Spleen (tissue), 11 donors: ENCODE data around the gene GRIK2. TPM values are rescaled to one million over a fixed set of nuclear protein-coding genes. Genes with fewer than 3 reads are reported as not detected.

Experiments used
- DNase-seq: peaks from one replicate; pipeline ENCODE4 v3.0.0-alpha.2; 2020
- H3K27ac ChIP-seq, 8 donors: fragments of 200-600 bp; sonication (generic) in 7 of 8; 1 replicate in 4 of 8; 2 replicates in 4 of 8; pipeline versions ENCODE4 v1.5.0 to v1.8.0; 2016 to 2021; ENCODE audit warnings: inconsistent platforms in 4 of 8, mild to moderate bottlenecking in 4 of 8, moderate library complexity in 1 of 8
- H3K27me3 ChIP-seq, 7 donors: fragments of 200-600 bp; sonication (generic) in 6 of 7; replicated peaks in 1 of 7; 1 replicate in 4 of 7; 2 replicates in 3 of 7; pipeline versions ENCODE4 v1.5.0 to v1.8.0; 2016 to 2021; ENCODE audit warnings: inconsistent platforms in 3 of 7, mild to moderate bottlenecking in 1 of 7
- H3K36me3 ChIP-seq, 6 donors: fragments of 200-600 bp; sonication (generic) in 5 of 6; 1 replicate in 4 of 6; 2 replicates in 2 of 6; pipeline versions ENCODE4 v1.5.0 to v1.8.0; 2016 to 2021; ENCODE audit warnings: inconsistent platforms in 2 of 6
- H3K4me1 ChIP-seq, 6 donors: fragments of 200-600 bp; sonication (generic) in 5 of 6; 1 replicate in 3 of 6; 2 replicates in 3 of 6; pipeline versions ENCODE4 v1.5.0 to v1.8.0; 2016 to 2021; ENCODE audit warnings: inconsistent platforms in 3 of 6
- H3K4me3 ChIP-seq, 8 donors: fragments of 200-600 bp; sonication (generic) in 7 of 8; 1 replicate in 4 of 8; 2 replicates in 4 of 8; pipeline versions ENCODE4 v1.5.0 to v1.8.0; 2016 to 2021; ENCODE audit warnings: inconsistent platforms in 4 of 8, mild to moderate bottlenecking in 4 of 8, moderate library complexity in 2 of 8
- H3K9me3 ChIP-seq, 8 donors: fragments of 200-600 bp; sonication (generic) in 7 of 8; 1 replicate in 4 of 8; 2 replicates in 4 of 8; pipeline versions ENCODE4 v1.5.0 to v1.8.0; 2016 to 2021; ENCODE audit warnings: inconsistent platforms in 4 of 8
- CTCF ChIP-seq, 11 experiments: fragments of 200-600 bp in 7 of 11; fragments of 450-650 bp in 4 of 11; sonication (generic) in 4 of 11; IDR thresholded peaks in 8 of 11; conservative IDR thresholded peaks in 3 of 11; 1 replicate in 7 of 11; 2 replicates in 4 of 11; pipeline versions ENCODE4 v1.4.0 to v1.8.0; 2016 to 2021; ENCODE audit warnings: antibody characterized with exemption in 11 of 11, inconsistent platforms in 4 of 11, mild to moderate bottlenecking in 1 of 11
- POLR2A ChIP-seq, 3 donors: fragments of 450-650 bp; IDR thresholded peaks; one replicate each; pipeline ENCODE4 v1.5.1; 2017; ENCODE audit warnings: antibody characterized with exemption in 3 of 3, mild to moderate bottlenecking in 1 of 3
- POLR2AphosphoS5 ChIP-seq, 3 donors: sonication (generic); formaldehyde crosslinking; IDR thresholded peaks; one replicate each; pipeline ENCODE4 v1.5.1; 2017; ENCODE audit warnings: antibody characterized with exemption in 3 of 3
- WGBS, 5 donors: extraction: QIAGEN DNeasy Blood & Tissue Kit in 3 of 5; methylation state at CpG; one replicate each; pipeline versions ENCODE4 v1.1.5 to v1.1.7; 2013 to 2018; 5-methylcytosine and 5-hydroxymethylcytosine counted together
- intact Hi-C: fragments of 100-400 bp; cut with DNase I; formaldehyde crosslinking; loops from one replicate; pipeline ENCODE4 v1.15.0; 2023; ENCODE audit warnings: low total_unique reads
- polyA plus RNA-seq, 3 donors: library from polyadenylated mRNA; stranded (reverse); fragments of 200-250 nt; gene quantifications; one replicate each; pipeline ENCODE4 v1.2.1, GENCODE V29; 2013
- total RNA-seq, 7 donors: library from RNA; depleted of rRNA in 3 of 7; stranded (reverse); fragments of >200 nt in 3 of 7; fragmentation: NEBNext Ultra II Directional in 4 of 7; extraction: Animal tissue kit (Norgen Biotek cat#: 25700) in 4 of 7; gene quantifications; one replicate each; pipeline versions ENCODE4 v1.1.0 to v1.2.1, GENCODE V29; 2016 to 2021
- donor health status: healthy with polysubstance abuse.
- donor health status: DM: no; HTN: no; CAD: no; lungs with moderate emphysema.
- donor health status: DM: no; HTN: no; CAD: no.
- donor health status: Bipolar disorder and iron deficiency.
- donor health status: healthy.
- donor health status: DM: no; HTN: no; CAD: no.
- donor health status: DM: yes; HTN: yes; CAD: no.

Gene GRIK2
- total and polyA plus RNA-seq, 10 donors: 0.07 to 2.7 (median 0.89) TPM

- Histone ChIP-seq H3K4me1 (no peaks in the 10 kb centered on the region), H3K9me3 (no peaks in the 10 kb centered on the region), H3K27ac (no peak overlapping the region), H3K4me3 (no peak overlapping the region), H3K36me3 (no peaks in the 10 kb centered on the region), H3K27me3 (no peaks in the 10 kb centered on the region)
- no peak for DNase-seq
- TF ChIP-seq POLR2AphosphoS5 (IDR thresholded peaks at IDR 0.05) (no peak), POLR2A (IDR thresholded peaks at IDR 0.05) (no peak), CTCF (IDR thresholded peaks at IDR 0.05 in 8 of 11, conservative IDR thresholded peaks at IDR 0.05 in 3 of 11) (no peak)
- WGBS, 5 donors: 68 to 85% (median 73%) methylated on average over 3 of the region's 3 CpGs
- intact Hi-C loops: no loop called here
Observed at GRCh38 chr6:101770116-101770515, 376.6 kb downstream of the GRIK2 start.

DNA sequence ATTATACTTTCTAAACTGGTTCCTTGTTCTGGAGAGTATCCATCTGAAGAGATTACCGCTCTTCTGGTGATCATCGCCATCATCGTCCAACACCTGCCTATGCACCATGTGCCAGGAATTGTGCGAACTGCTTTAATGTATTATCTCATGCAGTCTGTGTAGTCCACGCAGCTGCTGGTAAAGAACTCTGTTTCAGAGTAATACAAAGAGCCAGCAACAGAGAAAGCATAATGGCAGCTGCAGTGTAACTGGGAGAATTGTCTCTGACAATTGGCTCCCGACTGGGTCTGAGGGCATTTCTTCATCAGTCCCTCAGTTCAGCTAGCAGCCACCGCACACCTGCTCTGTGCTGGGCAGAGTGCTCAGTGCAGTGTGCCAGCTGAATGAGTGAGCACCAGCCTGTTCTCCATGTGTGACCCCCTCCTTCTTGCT is 383.4 kb downstream of the GRIK2 start:
- H3K9me3 ChIP-seq: no peaks in the 10 kb centered on the region
- H3K4me3 ChIP-seq: no peak overlapping the region
- intact Hi-C loops: no loop called here
- no peaks in the 10 kb centered on the region for H3K27me3 ChIP-seq
- TF ChIP-seq CTCF (IDR thresholded peaks at IDR 0.05 in 8 of 11, conservative IDR thresholded peaks at IDR 0.05 in 3 of 11): no peak
- no peak for TF ChIP-seq POLR2A (IDR thresholded peaks at IDR 0.05)
- TF ChIP-seq POLR2AphosphoS5 (IDR thresholded peaks at IDR 0.05): no peak
- no peak overlapping the region for H3K27ac ChIP-seq
- H3K4me1 ChIP-seq: no peaks in the 10 kb centered on the region
- no peaks in the 10 kb centered on the region for H3K36me3 ChIP-seq
- WGBS, 5 donors: 87 to 95% (median 90%) methylated on average over 6 to 7 of the region's 7 CpGs
- no peak for DNase-seq

DNA sequence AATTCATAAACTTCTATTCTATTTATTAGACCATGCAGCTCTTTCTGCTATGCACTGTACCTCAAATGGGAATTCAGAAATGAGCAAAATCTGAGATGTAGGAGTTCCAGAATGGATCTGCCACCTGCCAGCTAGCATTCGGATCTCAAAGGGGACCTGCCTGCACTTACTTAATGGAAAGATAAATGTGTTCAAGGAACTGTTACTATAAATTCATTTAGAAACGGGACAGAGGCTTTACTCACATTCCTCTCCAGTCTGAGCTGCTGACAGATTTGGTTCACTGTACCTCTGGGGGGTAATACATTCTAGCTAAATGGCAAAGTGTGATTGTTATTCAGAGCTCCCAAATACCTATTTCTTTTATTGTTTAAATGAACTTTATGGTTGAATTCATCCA is 384.1 kb downstream of the GRIK2 start:
- Histone ChIP-seq H3K4me1 (no peaks in the 10 kb centered on the region), H3K9me3 (no peaks in the 10 kb centered on the region), H3K27ac (no peak overlapping the region), H3K36me3 (no peaks in the 10 kb centered on the region), H3K27me3 (no peaks in the 10 kb centered on the region), H3K4me3 (no peak overlapping the region)
- 44 to 60% (median 59%) methylated on average over 2 of the region's 2 CpGs for WGBS, 5 donors
- intact Hi-C loops: no loop called here
- TF ChIP-seq POLR2A (IDR thresholded peaks at IDR 0.05) (no peak), POLR2AphosphoS5 (IDR thresholded peaks at IDR 0.05) (no peak), CTCF (IDR thresholded peaks at IDR 0.05 in 8 of 11, conservative IDR thresholded peaks at IDR 0.05 in 3 of 11) (no peak)
- no peak for DNase-seq

- no peak for TF ChIP-seq POLR2AphosphoS5 (IDR thresholded peaks at IDR 0.05)
- no peak for TF ChIP-seq POLR2A (IDR thresholded peaks at IDR 0.05)
- no peak for TF ChIP-seq CTCF (IDR thresholded peaks at IDR 0.05 in 8 of 11, conservative IDR thresholded peaks at IDR 0.05 in 3 of 11)
- 86 to 96% (median 89%) methylated on average over 1 of the region's 1 CpG for WGBS, 5 donors
- no peak overlapping the region for H3K27ac ChIP-seq
- intact Hi-C loops: no loop called here
- no peaks in the 10 kb centered on the region for H3K4me1 ChIP-seq
- DNase-seq: no peak
- no peaks in the 10 kb centered on the region for H3K36me3 ChIP-seq
- no peak overlapping the region for H3K4me3 ChIP-seq
- H3K27me3 ChIP-seq: no peaks in the 10 kb centered on the region
- peaks cover 0 to 15% (median 2%) of the 10 kb centered on the region in 8 donors for H3K9me3 ChIP-seq
Observed at GRCh38 chr6:101779051-101779844, 385.7 kb downstream of the GRIK2 start.
